Breast epithelium (tissue), 4 donors: Measurements from ENCODE around the gene ARIH1. TPM values are rescaled to one million over a fixed set of nuclear protein-coding genes. Genes with fewer than 3 reads are reported as not detected.

Experiments used
- DNase-seq, 2 donors: peaks; one replicate each; pipeline ENCODE4 v3.0.0-alpha.2; 2019; ENCODE audit warnings: low spot score in 2 of 2
- H3K27ac ChIP-seq, 2 donors: fragments of 200-600 bp; sonication (generic) in 1 of 2; one replicate each; pipeline ENCODE4 v1.5.1; 2016 to 2019; ENCODE audit warnings: mild to moderate bottlenecking in 1 of 2
- H3K27me3 ChIP-seq, 2 donors: fragments of 200-600 bp; sonication (generic) in 1 of 2; one replicate each; pipeline versions ENCODE4 v1.5.1 to v1.6.0; 2017 to 2019; ENCODE audit warnings: control low read depth in 1 of 2, mild to moderate bottlenecking in 1 of 2
- H3K36me3 ChIP-seq: fragments of 200-600 bp; one replicate; pipeline ENCODE4 v1.5.1; 2019
- H3K4me1 ChIP-seq, 2 donors: fragments of 200-600 bp; sonication (generic); one replicate each; pipeline ENCODE4 v1.5.1; 2016 to 2019; ENCODE audit warnings: control low read depth in 1 of 2
- H3K4me3 ChIP-seq, 3 donors: fragments of 200-600 bp; sonication (generic); 1 replicate in 2 of 3; 2 replicates in 1 of 3; pipeline ENCODE4 v1.5.1; 2016 to 2019; ENCODE audit warnings: mild to moderate bottlenecking in 3 of 3, moderate library complexity in 2 of 3
- H3K9me3 ChIP-seq, 2 donors: fragments of 200-600 bp; sonication (generic) in 1 of 2; one replicate each; pipeline ENCODE4 v1.5.1; 2016 to 2019; ENCODE audit warnings: control low read depth in 1 of 2
- CTCF ChIP-seq, 3 donors: fragments of 450-650 bp; IDR thresholded peaks; one replicate each; pipeline ENCODE4 v1.5.1; 2016 to 2017; ENCODE audit warnings: antibody characterized with exemption in 3 of 3, mild to moderate bottlenecking in 3 of 3, moderate library complexity in 3 of 3
- POLR2A ChIP-seq: fragments of 450-650 bp; IDR thresholded peaks from one replicate; pipeline ENCODE4 v1.6.1; 2016; ENCODE audit warnings: antibody characterized with exemption, mild to moderate bottlenecking, moderate library complexity
- POLR2AphosphoS5 ChIP-seq, 3 donors: sonication (generic); formaldehyde crosslinking; IDR thresholded peaks; one replicate each; pipeline ENCODE4 v1.6.1; 2017; ENCODE audit warnings: antibody characterized with exemption in 3 of 3
- intact Hi-C: fragments of 100-400 bp; cut with DNase I; formaldehyde crosslinking; loops from one replicate; pipeline ENCODE4 v1.15.1; 2023; ENCODE audit warnings: low total_unique reads
- total RNA-seq, 3 donors: library from RNA; depleted of rRNA; stranded (reverse); fragments of >200 nt; gene quantifications; one replicate each; pipeline ENCODE4 v1.1.0, GENCODE V29; 2016

Gene ARIH1
- total RNA-seq, 3 donors from 2014 or later, result 54.1 to 106 (median 61.1) TPM

- H3K4me1 ChIP-seq, result no peaks in the 10 kb centered on the region
- no peak for DNase-seq
- no peak overlapping the region for H3K4me3 ChIP-seq
- H3K9me3 ChIP-seq, result no peaks in the 10 kb centered on the region
- H3K36me3 ChIP-seq, result no peaks in the 10 kb centered on the region
- H3K27me3 ChIP-seq, result no peaks in the 10 kb centered on the region
- no peak for TF ChIP-seq POLR2AphosphoS5 (IDR thresholded peaks at IDR 0.05)
- no peak for TF ChIP-seq POLR2A
- intact Hi-C loops, result no loop called here
- H3K27ac ChIP-seq, result no peak overlapping the region
Observed at GRCh38 chr15:72496783-72497182, 22.7 kb downstream of the ARIH1 start.

DNA sequence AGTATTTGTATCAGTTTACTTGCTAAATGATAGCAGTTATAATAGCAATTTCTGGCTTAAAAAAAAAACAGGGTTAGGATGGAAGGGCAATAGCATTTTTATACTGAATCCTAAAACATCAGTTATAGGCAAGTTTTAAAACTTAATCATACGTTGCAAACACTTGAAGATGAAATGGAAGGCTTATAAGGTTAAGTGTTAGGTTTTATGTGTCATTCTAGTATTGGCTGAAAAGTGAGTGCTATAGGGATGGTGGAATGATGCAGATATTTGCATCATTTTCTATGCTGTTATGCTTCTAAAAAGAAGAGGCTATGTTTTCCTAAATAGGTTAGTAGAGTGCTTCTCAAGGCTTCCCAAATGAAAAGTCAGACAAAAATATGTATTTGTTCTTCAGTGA is 23.3 kb downstream of the ARIH1 start:
- Histone ChIP-seq H3K27me3 (no peaks in the 10 kb centered on the region), H3K4me3 (no peak overlapping the region), H3K4me1 (no peaks in the 10 kb centered on the region), H3K27ac (no peak overlapping the region), H3K36me3 (no peaks in the 10 kb centered on the region), H3K9me3 (no peaks in the 10 kb centered on the region)
- no peak for DNase-seq
- intact Hi-C loops, result no loop called here
- TF ChIP-seq CTCF (IDR thresholded peaks at IDR 0.05) (no peak), POLR2AphosphoS5 (IDR thresholded peaks at IDR 0.05) (no peak), POLR2A (no peak)

- no peaks in the 10 kb centered on the region for H3K4me1 ChIP-seq
- TF ChIP-seq POLR2AphosphoS5 (IDR thresholded peaks at IDR 0.05) (no peak), CTCF (IDR thresholded peaks at IDR 0.05) (no peak), POLR2A (no peak)
- no peak overlapping the region for H3K4me3 ChIP-seq
- H3K9me3 ChIP-seq, result no peaks in the 10 kb centered on the region
- H3K36me3 ChIP-seq, result no peaks in the 10 kb centered on the region
- H3K27me3 ChIP-seq, result no peaks in the 10 kb centered on the region
- no peak overlapping the region for H3K27ac ChIP-seq
- intact Hi-C loops, result no loop called here
- DNase-seq, result no peak
Observed at GRCh38 chr15:72502220-72502809, 28.2 kb downstream of the ARIH1 start.

DNA sequence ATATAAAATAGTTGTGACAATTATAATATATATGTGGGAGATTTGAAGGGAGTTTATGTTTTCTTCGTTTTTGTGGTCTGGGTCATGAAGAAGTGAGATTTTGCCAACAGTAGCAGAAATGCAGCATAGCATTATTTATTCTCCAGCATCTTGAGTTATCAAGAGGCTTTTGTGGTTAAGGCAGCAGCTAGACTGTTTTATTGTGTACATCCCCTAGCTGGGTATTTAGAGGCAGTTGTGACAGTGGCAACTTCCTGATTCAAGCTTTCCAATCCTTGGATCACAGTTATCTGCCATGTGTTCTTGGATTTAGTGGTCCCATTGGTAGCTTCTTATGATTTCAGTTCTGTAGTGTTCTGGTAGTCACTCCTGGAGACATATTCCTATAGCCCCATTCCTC is 29.0 kb downstream of the ARIH1 start:
- no peak overlapping the region for H3K27ac ChIP-seq
- intact Hi-C loops, result no loop called here
- H3K36me3 ChIP-seq, result no peaks in the 10 kb centered on the region
- H3K4me3 ChIP-seq, result no peak overlapping the region
- DNase-seq, result no peak
- H3K27me3 ChIP-seq, result no peaks in the 10 kb centered on the region
- H3K9me3 ChIP-seq, result no peaks in the 10 kb centered on the region
- H3K4me1 ChIP-seq, result no peaks in the 10 kb centered on the region
- TF ChIP-seq POLR2AphosphoS5 (IDR thresholded peaks at IDR 0.05), result no peak
- no peak for TF ChIP-seq CTCF (IDR thresholded peaks at IDR 0.05)
- TF ChIP-seq POLR2A, result no peak

- Histone ChIP-seq H3K27ac (no peak overlapping the region), H3K4me1 (no peaks in the 10 kb centered on the region), H3K4me3 (no peak overlapping the region), H3K36me3 (no peaks in the 10 kb centered on the region), H3K27me3 (no peaks in the 10 kb centered on the region), H3K9me3 (no peaks in the 10 kb centered on the region)
- DNase-seq, result no peak
- intact Hi-C loops, result no loop called here
- TF ChIP-seq POLR2AphosphoS5 (IDR thresholded peaks at IDR 0.05) (no peak), POLR2A (no peak), CTCF (IDR thresholded peaks at IDR 0.05) (no peak)
Observed at GRCh38 chr15:72507402-72508092, 33.4 kb downstream of the ARIH1 start.
